DOHH2 (cell line): ENCODE data around the gene ARL6IP1.

Experiments
- CTCF ChIP-seq: fragments of 200-600 bp; sonication (generic); IDR thresholded peaks from one replicate; pipeline ENCODE4 v1.5.1; 2014; ENCODE audit warnings: antibody characterized with exemption, mild to moderate bottlenecking, low read depth, low read length; ENCODE audit not compliant: poor library complexity, severe bottlenecking
- EZH2phosphoT487 ChIP-seq: fragments of 200-600 bp; sonication (generic); IDR thresholded peaks from 2 replicates; pipeline ENCODE4 v1.6.1; 2017; ENCODE audit warnings: borderline replicate concordance, mild to moderate bottlenecking, antibody characterized with exemption, low read length, moderate library complexity, mixed read lengths

DNA sequence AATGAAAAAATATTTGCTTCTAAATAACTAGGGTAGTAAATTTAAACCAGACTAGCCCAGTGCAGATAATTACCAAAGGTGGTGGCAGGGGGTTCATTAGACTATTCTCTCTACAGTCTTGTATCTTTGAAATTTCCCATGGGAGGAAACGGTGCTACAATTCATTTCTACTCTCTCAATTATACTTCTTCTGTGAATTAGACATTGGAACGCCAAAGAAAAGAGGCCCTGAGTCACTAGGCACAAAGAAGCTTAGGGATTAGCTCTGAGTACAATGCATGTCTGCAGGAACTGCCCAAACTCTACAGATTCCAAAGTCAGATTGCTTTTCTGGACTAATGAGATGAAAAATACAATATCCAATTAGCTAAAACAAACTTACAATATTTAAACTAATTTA lies 30.7 kb upstream of the ARL6IP1 start:
- TF ChIP-seq CTCF (no peak), EZH2phosphoT487 (no peak)
